OCI-LY3 (cell line): ENCODE results near the gene SPATA24.

ENCODE experiments used
- H2AFZ ChIP-seq: fragments of 200-600, 300-600 bp; shearing (Covaris generic); 2 replicates; pipeline ENCODE4 v1.6.0; 2014; ENCODE audit warnings: antibody characterized with exemption, low read depth, low read length
- H3K27ac ChIP-seq: fragments of 200-600, 300-600 bp; sonication (generic); 2 replicates; pipeline ENCODE4 v1.5.1; 2014; ENCODE audit warnings: mild to moderate bottlenecking, low read length, moderate library complexity, mixed read lengths
- H3K27me3 ChIP-seq: fragments of 200-600, 300-600 bp; sonication (generic); 2 replicates; pipeline ENCODE4 v1.6.1; 2014; ENCODE audit warnings: low read depth, low read length, mixed read lengths
- H3K36me3 ChIP-seq: fragments of 200-600, 300-600 bp; sonication (generic); replicated peaks from 2 replicates; pipeline ENCODE3; 2014; ENCODE audit warnings: low read depth, low read length, mixed read lengths
- H3K4me1 ChIP-seq: fragments of 300-600, 200-600 bp; sonication (generic); 2 replicates; pipeline ENCODE4 v1.6.1; 2014; ENCODE audit warnings: low read length, mixed read lengths
- H3K4me2 ChIP-seq: fragments of 200-600, 300-600 bp; sonication (generic); 2 replicates; pipeline ENCODE4 v1.6.1; 2014; ENCODE audit warnings: low read length, mixed read lengths
- H3K4me3 ChIP-seq: fragments of 300-600, 200-600 bp; sonication (generic); 2 replicates; pipeline ENCODE4 v1.5.1; 2014; ENCODE audit warnings: antibody characterized with exemption, mild to moderate bottlenecking, low read length, moderate library complexity
- H3K79me2 ChIP-seq: fragments of 300-600, 200-600 bp; shearing (Covaris generic); 2 replicates; pipeline ENCODE4 v1.6.1; 2014; ENCODE audit warnings: mild to moderate bottlenecking, low read length, mixed read lengths
- H3K9ac ChIP-seq: fragments of 300-600, 200-600 bp; shearing (Covaris generic); 2 replicates; pipeline ENCODE4 v1.6.0; 2014; ENCODE audit warnings: mild to moderate bottlenecking, low read length, moderate library complexity
- H3K9me3 ChIP-seq: fragments of 200-600, 300-600 bp; shearing (Covaris generic); 2 replicates; pipeline ENCODE4 v1.6.1; 2014; ENCODE audit warnings: low read length, mixed read lengths; ENCODE audit not compliant: insufficient read depth
- H4K20me1 ChIP-seq: fragments of 200-600, 300-600 bp; sonication (generic); 2 replicates; pipeline ENCODE4 v1.6.1; 2016; ENCODE audit warnings: low read length, mixed read lengths; ENCODE audit not compliant: insufficient read depth
- CTCF ChIP-seq: fragments of 200-600, 300-600 bp; sonication (generic); IDR thresholded peaks from 2 replicates; pipeline ENCODE4 v1.5.1; 2014; ENCODE audit warnings: antibody characterized with exemption, low read length, low read depth
- EZH2phosphoT487 ChIP-seq: fragments of 200-600 bp; shearing (Covaris generic); IDR thresholded peaks from 2 replicates; pipeline ENCODE4 v1.6.1; 2018; ENCODE audit warnings: antibody characterized with exemption, mixed run types, low read depth

SPATA24 gene

GRCh38 chr5:139397921-139398320 is 6.0 kb downstream of the SPATA24 start:
- H3K9ac ChIP-seq = no peak overlapping the region
- H2AFZ ChIP-seq = no peak overlapping the region
- H3K4me3 ChIP-seq = no peak overlapping the region
- no peak overlapping the region for H3K27ac ChIP-seq
- peaks cover 2% of the 10 kb centered on the region for H3K36me3 ChIP-seq
- H3K9me3 ChIP-seq = no peaks in the 10 kb centered on the region
- peaks cover 24% of the 10 kb centered on the region for H3K4me1 ChIP-seq
- TF ChIP-seq EZH2phosphoT487 = no peak
- TF ChIP-seq CTCF = no peak
- H4K20me1 ChIP-seq = no peaks in the 10 kb centered on the region
- no peaks in the 10 kb centered on the region for H3K27me3 ChIP-seq
- peaks cover 10% of the 10 kb centered on the region for H3K79me2 ChIP-seq
- no peak overlapping the region for H3K4me2 ChIP-seq

- peaks cover 2% of the 10 kb centered on the region for H3K36me3 ChIP-seq
- H3K4me1 ChIP-seq = peaks cover 20% of the 10 kb centered on the region
Measured at GRCh38 chr5:139396691-139397090, 7.2 kb downstream of the SPATA24 start.

GRCh38 chr5:139395844-139396640 is 7.8 kb downstream of the SPATA24 start:
- Histone ChIP-seq H3K36me3 (peaks cover 2% of the 10 kb centered on the region), H3K4me2 (no peak overlapping the region), H3K9ac (no peak overlapping the region), H3K27me3 (no peaks in the 10 kb centered on the region), H3K9me3 (no peaks in the 10 kb centered on the region), H4K20me1 (no peaks in the 10 kb centered on the region), H3K27ac (no peak overlapping the region), H2AFZ (no peak overlapping the region), H3K79me2 (peaks cover 10% of the 10 kb centered on the region), H3K4me1 (peaks cover 26% of the 10 kb centered on the region), H3K4me3 (no peak overlapping the region)
- no peak for TF ChIP-seq CTCF
- TF ChIP-seq EZH2phosphoT487 = no peak

More at GRCh38 chr5:139396691-139397090, 7.2 kb downstream of the SPATA24 start:
- Histone ChIP-seq H3K4me3 (no peak overlapping the region), H3K27me3 (no peaks in the 10 kb centered on the region), H4K20me1 (no peaks in the 10 kb centered on the region), H2AFZ (no peak overlapping the region), H3K27ac (no peak overlapping the region), H3K79me2 (peaks cover 10% of the 10 kb centered on the region), H3K9me3 (no peaks in the 10 kb centered on the region), H3K9ac (no peak overlapping the region), H3K4me2 (no peak overlapping the region)
- TF ChIP-seq EZH2phosphoT487 = no peak
- TF ChIP-seq CTCF = no peak

GRCh38 chr5:139394654-139395566 is 9.0 kb downstream of the SPATA24 start, which contains the start of gene PROB1:
Gene PROB1, minus strand, starts transcription at chr5:139395104. Its CDS starts 23 bp downstream, at chr5:139395081.
- Histone ChIP-seq H3K36me3 (peaks cover 2% of the 10 kb centered on the region), H2AFZ (no peak within 1 kb of the TSS), H3K4me3 (no peak within 1 kb of the TSS), H4K20me1 (no peaks in the 10 kb centered on the region), H3K27ac (no peak within 1 kb of the TSS), H3K9me3 (no peaks in the 10 kb centered on the region), H3K27me3 (no peaks in the 10 kb centered on the region), H3K9ac (no peak within 1 kb of the TSS), H3K79me2 (peaks cover 10% of the 10 kb centered on the region), H3K4me2 (no peak within 1 kb of the TSS), H3K4me1 (peaks cover 36% of the 10 kb centered on the region)
- no peak for TF ChIP-seq CTCF
- TF ChIP-seq EZH2phosphoT487 = no peak
